HL-60 (cell line): ENCODE measurements around the gene TNFRSF12A.

Source experiments
- CTCF ChIP-seq: IDR thresholded peaks from one replicate; pipeline ENCODE4 v1.5.1; 2011; ENCODE audit warnings: low read length, control low read depth, inconsistent platforms; ENCODE audit not compliant: insufficient read depth
- POLR2AphosphoS5 ChIP-seq: IDR thresholded peaks from 2 replicates; pipeline ENCODE4 v1.6.1; 2012; ENCODE audit warnings: low read depth

- TF ChIP-seq CTCF: no peak
- no peak for TF ChIP-seq POLR2AphosphoS5
These were observed 20.2 kb upstream of the TNFRSF12A start for GRCh38 chr16:2999929-3000328.
